GM12878 (cell line): Measurements from ENCODE around the gene LCN1. TPM values are rescaled to one million over a fixed set of nuclear protein-coding genes. Genes with fewer than 3 reads are reported as not detected.

Experiments
- ATAC-seq: fragments of 200-7000 bp; cut with Tn5 transposase; 3 replicates; pipeline ENCODE4 v1.9.1; 2020; ENCODE audit warnings: mild to moderate bottlenecking, moderate library complexity
- BruUV-seq: library from RNA; stranded (reverse); fragments of 400-500 nt; replicated peaks from 2 replicates; lab custom pipeline; 2021; lab: Mats Ljungman, UMichigan
- CTCF ChIA-PET: fragments of 300-600 bp; sonication (Branson Sonifier 250); formaldehyde crosslinking; extraction: SDS; loops from one replicate; lab custom pipeline; 2021; ENCODE audit warnings: inconsistent platforms; lab: Yijun Ruan, JAX
- POLR2A ChIA-PET: fragments of 350-600 bp; formaldehyde crosslinking; extraction: SDS; loops from one replicate; lab custom pipeline; 2021; ENCODE audit warnings: inconsistent platforms; lab: Charles Lee
- RAD21 ChIA-PET: fragments of 300-600 bp; sonication (Branson Sonifier 250); formaldehyde crosslinking; loops from one replicate; lab custom pipeline; 2023; ENCODE audit warnings: antibody characterized with exemption; ENCODE audit not compliant: unreplicated experiment; lab: Charles Lee
- SMC1A ChIA-PET: fragments of 300-600 bp; sonication (Branson Sonifier 250); formaldehyde crosslinking; loops from one replicate; lab custom pipeline; 2023; ENCODE audit not compliant: unreplicated experiment, uncharacterized antibody; lab: Charles Lee
- DNase-seq: peaks from one replicate; pipeline ENCODE4 v3.0.0-alpha.2; 2011; ENCODE audit warnings: low read depth, low spot score
- FAIRE-seq: peaks from 3 replicates; lab custom pipeline; 2011; peaks lifted over from hg19 to GRCh38; lab: Jason Lieb, UNC
- H2AFZ ChIP-seq: 2 replicates; pipeline ENCODE4 v1.6.0; 2011; ENCODE audit warnings: low read depth, low read length, control low read depth; ENCODE audit not compliant: control insufficient read depth
- H3K27ac ChIP-seq: 2 replicates; pipeline ENCODE4 v1.5.1; 2011; ENCODE audit warnings: control low read depth; ENCODE audit not compliant: control insufficient read depth, insufficient read depth
- H3K27me3 ChIP-seq, 2 experiments: replicated peaks in 1 of 2; 2 replicates each; pipeline versions ENCODE4 v1.6.0 to v1.6.1; 2011; ENCODE audit warnings: low read length in 1 of 2; ENCODE audit not compliant: control insufficient read depth in 2 of 2, insufficient read depth in 2 of 2
- H3K36me3 ChIP-seq, 2 experiments: 2 replicates each; pipeline ENCODE4 v1.5.1; 2011; ENCODE audit warnings: low read length in 1 of 2; ENCODE audit not compliant: control insufficient read depth in 2 of 2, insufficient read depth in 2 of 2
- H3K4me1 ChIP-seq: 2 replicates; pipeline ENCODE4 v1.6.1; 2011; ENCODE audit warnings: mild to moderate bottlenecking, low read length, moderate library complexity, mixed read lengths; ENCODE audit not compliant: control insufficient read depth, insufficient read depth
- H3K4me2 ChIP-seq: 2 replicates; pipeline ENCODE4 v1.6.0; 2011; ENCODE audit warnings: control low read depth; ENCODE audit not compliant: control insufficient read depth, insufficient read depth
- H3K4me3 ChIP-seq: fragments of 200-600 bp; sonication (generic); 2 replicates; pipeline ENCODE4 v1.5.1; 2016
- H3K79me2 ChIP-seq: 2 replicates; pipeline ENCODE4 v1.6.0; 2011; ENCODE audit warnings: low read length; ENCODE audit not compliant: control insufficient read depth, insufficient read depth
- H3K9ac ChIP-seq: 2 replicates; pipeline ENCODE4 v1.8.0; 2011; ENCODE audit warnings: low read length, control low read depth, mixed read lengths; ENCODE audit not compliant: control insufficient read depth, insufficient read depth
- H3K9me3 ChIP-seq: replicated peaks from 3 replicates; pipeline ENCODE4 v1.5.1; 2011; ENCODE audit warnings: mild to moderate bottlenecking, low read length; ENCODE audit not compliant: control insufficient read depth, insufficient read depth
- H4K20me1 ChIP-seq: 2 replicates; pipeline ENCODE4 v1.6.0; 2011; ENCODE audit not compliant: control insufficient read depth, insufficient read depth
- CHD2 ChIP-seq: IDR thresholded peaks from 2 replicates; pipeline ENCODE4 v1.6.1; 2011; ENCODE audit warnings: low read depth, low read length, improper control_type of control experiment, borderline replicate concordance
- CHD4 ChIP-seq: fragments of 200-600 bp; sonication (generic); IDR thresholded peaks from 2 replicates; pipeline ENCODE4 v1.6.1; 2016; ENCODE audit warnings: mild to moderate bottlenecking
- HDAC6 ChIP-seq: fragments of 200-600 bp; sonication (generic); IDR thresholded peaks from one replicate; pipeline ENCODE4 v1.8.0; 2017; ENCODE audit warnings: antibody characterized with exemption; ENCODE audit not compliant: unreplicated experiment
- HDGF ChIP-seq: fragments of 450-650 bp; IDR thresholded peaks from 2 replicates; pipeline ENCODE4 v1.6.1; 2016; ENCODE audit warnings: antibody characterized with exemption
- IKZF2 ChIP-seq, 2 experiments: fragments of 450-650 bp; IDR thresholded peaks; 2 replicates each; pipeline ENCODE4 v1.6.1; 2017; ENCODE audit warnings: mild to moderate bottlenecking in 2 of 2, moderate library complexity in 2 of 2
- MYB ChIP-seq: fragments of 150-350 bp; IDR thresholded peaks from 2 replicates; pipeline ENCODE4 v1.6.1; 2014; ENCODE audit warnings: mild to moderate bottlenecking, low read depth, low read length, borderline replicate concordance
- MYC ChIP-seq: IDR thresholded peaks from 2 replicates; pipeline ENCODE4 v1.6.1; 2011; ENCODE audit warnings: mild to moderate bottlenecking, low read length, moderate library complexity, inconsistent platforms; ENCODE audit not compliant: insufficient read depth, insufficient replicate concordance, insufficient read length, severe bottlenecking
- NR2C1 ChIP-seq: fragments of 450-650 bp; IDR thresholded peaks from 2 replicates; pipeline ENCODE4 v1.6.1; 2017; ENCODE audit warnings: antibody characterized with exemption, mild to moderate bottlenecking, moderate library complexity
- RAD51 ChIP-seq: fragments of 450-650 bp; IDR thresholded peaks from 2 replicates; pipeline ENCODE4 v1.6.1; 2016; ENCODE audit warnings: moderate library complexity, mild to moderate bottlenecking, inconsistent platforms
- RB1 ChIP-seq: fragments of 450-650 bp; formaldehyde crosslinking; IDR thresholded peaks from 2 replicates; pipeline ENCODE4 v1.6.1; 2017; ENCODE audit warnings: mild to moderate bottlenecking, borderline replicate concordance
- SMAD1 ChIP-seq: fragments of 450-650 bp; IDR thresholded peaks from 2 replicates; pipeline ENCODE4 v1.6.1; 2018; ENCODE audit warnings: mild to moderate bottlenecking, low read depth; ENCODE audit not compliant: partially characterized antibody
- SRF ChIP-seq, 2 experiments: IDR thresholded peaks; 2 replicates each; pipeline ENCODE4 v1.6.1; 2011; ENCODE audit warnings: low read depth in 2 of 2, low read length in 2 of 2, mild to moderate bottlenecking in 1 of 2, moderate library complexity in 1 of 2
- YY1 ChIP-seq: IDR thresholded peaks from 2 replicates; pipeline ENCODE4 v1.6.1; 2011; ENCODE audit warnings: low read depth, mild to moderate bottlenecking, low read length
- ZNF274 ChIP-seq: IDR thresholded peaks from one replicate; pipeline ENCODE4 v1.8.0; 2011; ENCODE audit not compliant: insufficient read length, insufficient read depth
- ZZZ3 ChIP-seq: IDR thresholded peaks from 2 replicates; pipeline ENCODE4 v1.6.1; 2011; ENCODE audit warnings: low read depth; ENCODE audit not compliant: control insufficient read depth, insufficient read length
- WGBS: methylation state at CpG from one replicate; pipeline ENCODE4 v1.1.6; 2016; ENCODE audit warnings: low lambda C conversion rate; ENCODE audit not compliant: insufficient replicate concordance, insufficient coverage; ENCODE audit errors: missing lambda C conversion rate; 5-methylcytosine and 5-hydroxymethylcytosine counted together
- in situ Hi-C: fragments of 300-500 bp; cut with MboI; formaldehyde crosslinking; loops from 9 replicates; pipeline ENCODE4 v1.14.3; 2018; ENCODE audit warnings: mixed read lengths
- intact Hi-C: fragments of 100-400 bp; cut with micrococcal nuclease; formaldehyde crosslinking; loops from one replicate; pipeline ENCODE4 v1.14.2; 2022; ENCODE audit not compliant: unreplicated experiment
- polyA plus RNA-seq, 11 experiments: library from polyadenylated mRNA; depleted of rRNA in 4 of 11; unstranded in 6 of 11; stranded (reverse) in 5 of 11; fragments of >200 nt; fragmentation: Nextera tagmentation in 4 of 11; fragmentation: Illumina TruSeq in 1 of 11; extraction: Ambion mirVana in 4 of 11; extraction: Trizol in 1 of 11; gene quantifications; 1 replicate in 1 of 11; 2 replicates in 10 of 11; pipeline versions ENCODE4 v1.2.1 to v1.2.3, GENCODE V29; 2011 to 2016; ENCODE audit warnings: inconsistent platforms in 2 of 11, missing spikeins in 2 of 11, low read depth in 1 of 11
- total RNA-seq, 4 experiments: library from RNA; depleted of rRNA in 3 of 4; stranded (reverse); fragments of >200 nt in 3 of 4; fragmentation: Illumina TruSeq in 1 of 4; extraction: Trizol in 1 of 4; gene quantifications; 2 replicates each; pipeline versions ENCODE4 v1.2.1 to v1.2.3, GENCODE V29; 2013 to 2021
- TF ChIP-seq, protein P1 (sequence below): fragments of 450-650 bp; formaldehyde crosslinking; IDR thresholded peaks from 2 replicates; pipeline ENCODE4 v1.5.0; 2022; ENCODE audit warnings: mild to moderate bottlenecking, missing genetic modification characterization

LCN1 gene
- total and polyA plus RNA-seq, 10 of the 15 experiments (the other 5 are each of a cell fraction or from before 2014, with no cell fraction given) = not detected

DNA sequence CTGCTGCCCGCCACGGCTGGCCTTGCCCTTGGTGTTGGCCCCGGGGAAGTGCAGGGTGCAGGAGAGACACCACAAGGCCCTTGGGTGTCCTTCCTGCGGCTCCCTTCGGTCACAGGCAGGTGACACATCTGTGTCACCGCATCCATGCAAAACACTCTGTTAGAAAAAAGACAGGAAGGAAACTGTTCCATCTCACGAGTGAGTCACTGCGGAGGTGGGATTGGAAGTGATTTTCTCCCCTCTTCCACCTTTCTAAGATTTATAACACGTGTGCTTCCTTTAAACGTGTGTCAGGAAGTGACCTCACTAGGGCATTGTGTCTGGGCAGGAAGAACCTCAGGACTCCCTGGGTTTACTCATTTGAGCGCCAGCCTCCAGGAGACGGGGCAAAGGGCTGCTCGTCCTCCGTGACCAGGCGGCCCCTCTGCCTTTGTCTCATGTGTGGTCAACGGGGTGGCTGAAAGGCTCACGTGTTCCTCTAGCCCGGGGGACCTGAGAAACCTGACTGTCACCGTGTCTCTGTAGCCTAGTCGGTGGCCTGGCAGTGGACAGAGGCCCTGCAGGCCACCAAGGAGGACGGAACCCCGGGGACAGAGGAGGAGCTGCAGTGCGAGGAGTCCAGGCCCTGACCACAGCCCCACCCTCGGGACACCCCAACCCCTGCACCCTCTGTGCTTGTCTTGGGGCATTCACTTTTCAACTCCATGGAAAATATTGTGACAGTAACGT, 4.9 kb upstream of the LCN1 start:
- Histone ChIP-seq H3K27me3 (no peaks in the 10 kb centered on the region; a peak in 1 of 4 replicates), H4K20me1 (no peaks in the 10 kb centered on the region), H2AFZ (no peak overlapping the region; the same call in 1 of the 2 replicates), H3K36me3 (no peaks in the 10 kb centered on the region), H3K9ac (no peak overlapping the region), H3K4me2 (no peak overlapping the region), H3K4me1 (no peaks in the 10 kb centered on the region), H3K9me3 (no peaks in the 10 kb centered on the region), H3K27ac (no peak overlapping the region), H3K79me2 (no peaks in the 10 kb centered on the region), H3K4me3 (no peak overlapping the region)
- ChIA-PET CTCF (no interaction called here), POLR2A (no interaction called here), RAD21 (no interaction called here), SMC1A (no interaction called here)
- intact Hi-C loops = no loop called here
- DNase-seq (no peak), FAIRE-seq (no peak), ATAC-seq (peak; percentile 46)
- no TSS peak for BruUV-seq
- in situ Hi-C loops = no loop called here
- WGBS = 43% methylated on average over 24 of the region's 25 CpGs
- TF ChIP-seq SRF (IDR thresholded peaks at IDR 0.05; ENCODE audit: low read depth in 2 of 2, low read length in 2 of 2) = no peak
- TF ChIP-seq RB1 = no peak
- TF ChIP-seq HDGF = no peak
- TF ChIP-seq HDAC6 = no peak
- no peak for TF ChIP-seq RAD51

DNA sequence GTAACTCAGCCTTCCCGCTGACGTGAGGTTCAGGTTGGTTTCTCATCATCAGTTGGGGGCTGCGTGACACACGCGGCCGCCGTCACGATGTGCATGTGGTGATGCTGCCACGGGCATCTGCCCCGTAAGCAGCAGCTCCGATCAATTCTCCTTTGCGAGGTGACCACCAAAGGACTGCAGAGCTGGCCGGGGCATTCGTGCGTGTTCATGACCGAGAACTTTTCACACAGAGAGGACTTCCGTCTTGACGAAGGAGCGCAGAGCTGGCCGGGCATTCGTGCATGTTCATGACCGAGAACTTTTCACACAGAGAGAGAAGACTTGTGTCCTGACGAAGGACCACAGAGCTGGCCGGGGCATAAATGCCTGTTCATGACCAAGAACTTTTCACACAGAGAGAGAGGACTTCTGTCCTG, 3.8 kb upstream of the LCN1 start:
- H3K9ac ChIP-seq = no peak overlapping the region
- no peaks in the 10 kb centered on the region for H3K36me3 ChIP-seq
- no peaks in the 10 kb centered on the region for H3K79me2 ChIP-seq
- CTCF ChIA-PET = no interaction called here
- BruUV-seq = no TSS peak
- SMC1A ChIA-PET = no interaction called here
- no peaks in the 10 kb centered on the region for H3K4me1 ChIP-seq
- no peak overlapping the region for H3K4me2 ChIP-seq
- H3K9me3 ChIP-seq = no peaks in the 10 kb centered on the region
- ATAC-seq = no peak
- RAD21 ChIA-PET = no interaction called here
- no peak overlapping the region for H3K27ac ChIP-seq
- in situ Hi-C loops (no loop called here), intact Hi-C loops (no loop called here)
- no peak for FAIRE-seq
- POLR2A ChIA-PET = no interaction called here
- H3K27me3 ChIP-seq = no peaks in the 10 kb centered on the region; a peak in 1 of 4 replicates
- DNase-seq = no peak
- H2AFZ ChIP-seq = no peak overlapping the region
- WGBS = 70% methylated on average over 24 of the region's 24 CpGs
- H4K20me1 ChIP-seq = no peaks in the 10 kb centered on the region
- H3K4me3 ChIP-seq = no peak overlapping the region
- TF ChIP-seq ZNF274 (no peak), NR2C1 (no peak), RAD51 (no peak), MYB (no peak), MYC (no peak), CHD4 (no peak), CHD2 (no peak), YY1 (no peak), IKZF2 (IDR thresholded peaks at IDR 0.05) (no peak), ZZZ3 (no peak), SMAD1 (no peak)
- TF ChIP-seq, protein P1, sequence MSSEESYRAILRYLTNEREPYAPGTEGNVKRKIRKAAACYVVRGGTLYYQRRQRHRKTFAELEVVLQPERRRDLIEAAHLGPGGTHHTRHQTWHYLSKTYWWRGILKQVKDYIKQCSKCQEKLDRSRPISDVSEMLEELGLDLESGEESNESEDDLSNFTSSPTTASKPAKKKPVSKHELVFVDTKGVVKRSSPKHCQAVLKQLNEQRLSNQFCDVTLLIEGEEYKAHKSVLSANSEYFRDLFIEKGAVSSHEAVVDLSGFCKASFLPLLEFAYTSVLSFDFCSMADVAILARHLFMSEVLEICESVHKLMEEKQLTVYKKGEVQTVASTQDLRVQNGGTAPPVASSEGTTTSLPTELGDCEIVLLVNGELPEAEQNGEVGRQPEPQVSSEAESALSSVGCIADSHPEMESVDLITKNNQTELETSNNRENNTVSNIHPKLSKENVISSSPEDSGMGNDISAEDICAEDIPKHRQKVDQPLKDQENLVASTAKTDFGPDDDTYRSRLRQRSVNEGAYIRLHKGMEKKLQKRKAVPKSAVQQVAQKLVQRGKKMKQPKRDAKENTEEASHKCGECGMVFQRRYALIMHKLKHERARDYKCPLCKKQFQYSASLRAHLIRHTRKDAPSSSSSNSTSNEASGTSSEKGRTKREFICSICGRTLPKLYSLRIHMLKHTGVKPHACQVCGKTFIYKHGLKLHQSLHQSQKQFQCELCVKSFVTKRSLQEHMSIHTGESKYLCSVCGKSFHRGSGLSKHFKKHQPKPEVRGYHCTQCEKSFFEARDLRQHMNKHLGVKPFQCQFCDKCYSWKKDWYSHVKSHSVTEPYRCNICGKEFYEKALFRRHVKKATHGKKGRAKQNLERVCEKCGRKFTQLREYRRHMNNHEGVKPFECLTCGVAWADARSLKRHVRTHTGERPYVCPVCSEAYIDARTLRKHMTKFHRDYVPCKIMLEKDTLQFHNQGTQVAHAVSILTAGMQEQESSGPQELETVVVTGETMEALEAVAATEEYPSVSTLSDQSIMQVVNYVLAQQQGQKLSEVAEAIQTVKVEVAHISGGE (CRISPR knock-in tag) = no peak
